Stimulated activated naive CD8-positive, alpha-beta T cell treated with anti-CD3 and anti-CD28 coated beads, Interleukin-15, Interleukin-2, amounts not matched to agents 100 ng/mL and 50 ng/mL, for 24 hours (primary cell): ENCODE data around the gene NEURL2.
"Not testable (repeated sequence)": the region's sequence is repeated elsewhere in the genome, so short reads cannot be mapped to it uniquely, and the experiment has no call there.

Experiments
- H3K27ac Mint-ChIP-seq: one replicate; pipeline ENCODE4 v1.8.0; 2021; ENCODE audit warnings: mild to moderate bottlenecking, mixed read lengths
- H3K27me3 Mint-ChIP-seq: one replicate; pipeline ENCODE4 v1.8.0; 2021; ENCODE audit warnings: mixed read lengths
- H3K36me3 Mint-ChIP-seq: one replicate; pipeline ENCODE4 v1.8.0; 2021; ENCODE audit warnings: low read depth, mixed read lengths
- H3K4me1 Mint-ChIP-seq: one replicate; pipeline ENCODE4 v1.8.0; 2021; ENCODE audit warnings: low read depth, mixed read lengths
- H3K4me3 Mint-ChIP-seq: one replicate; pipeline ENCODE4 v1.8.0; 2021; ENCODE audit warnings: mild to moderate bottlenecking, mixed read lengths
- H3K9me3 Mint-ChIP-seq: one replicate; pipeline ENCODE4 v1.8.0; 2021; ENCODE audit warnings: mixed read lengths

Gene NEURL2

DNA sequence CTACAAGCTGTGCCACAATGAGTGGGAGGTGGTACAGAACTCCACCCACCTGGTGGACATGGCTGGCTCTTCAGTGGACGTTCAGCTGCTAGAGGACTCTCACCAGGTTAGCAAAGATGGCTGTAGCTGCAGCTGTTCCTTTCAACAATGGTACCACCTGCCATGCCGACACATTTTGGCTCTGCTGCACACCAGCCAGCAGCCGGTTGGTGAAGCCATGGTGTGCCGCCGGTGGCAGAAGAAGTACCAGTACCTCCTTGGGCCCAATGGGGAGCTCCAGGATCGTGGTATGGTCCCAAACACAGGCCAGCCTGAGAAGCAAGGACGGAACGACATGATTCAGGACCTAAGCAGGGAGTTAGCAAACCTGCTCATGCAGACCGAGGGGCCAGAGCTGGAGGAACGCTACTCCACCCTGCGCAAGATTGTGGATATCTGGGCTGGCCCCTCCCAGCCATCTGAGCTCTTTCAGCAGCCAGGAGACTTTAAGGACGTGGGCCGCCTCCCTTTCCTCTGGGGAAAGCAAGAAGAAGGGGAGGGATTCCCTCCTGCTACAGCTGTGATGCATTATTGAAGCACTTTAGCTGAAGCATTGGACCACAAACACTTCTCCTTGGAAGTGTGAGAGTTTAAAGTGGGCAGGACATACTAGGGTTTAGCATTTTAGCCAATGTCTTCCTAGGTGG lies 12.8 kb downstream of the NEURL2 start:
- peaks cover 23% of the 10 kb centered on the region for H3K4me1 Mint-ChIP-seq
- no peak overlapping the region for H3K27ac Mint-ChIP-seq
- no peak overlapping the region for H3K4me3 Mint-ChIP-seq
- no peaks in the 10 kb centered on the region for H3K27me3 Mint-ChIP-seq
- peaks cover 23% of the 10 kb centered on the region for H3K36me3 Mint-ChIP-seq
- H3K9me3 Mint-ChIP-seq = no peaks in the 10 kb centered on the region

DNA sequence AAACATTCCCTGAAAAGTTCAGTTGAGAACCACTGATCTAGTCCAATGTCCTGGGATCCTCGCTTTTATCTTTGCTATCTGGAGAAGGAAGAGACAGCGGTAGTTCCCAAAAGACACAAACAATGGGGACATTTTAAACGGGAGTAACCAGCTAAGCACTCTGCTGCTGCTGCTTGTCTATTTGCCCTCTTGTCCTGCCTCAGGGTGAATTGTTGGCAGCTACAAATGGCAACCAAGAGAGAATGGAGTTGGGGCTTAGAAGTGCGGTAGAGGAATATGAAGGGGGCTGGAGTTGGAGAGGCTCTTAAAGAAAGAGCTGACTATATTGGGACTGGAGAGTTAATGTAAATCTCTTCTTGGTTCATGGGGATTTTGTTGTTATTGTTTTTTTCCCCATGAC lies 16.4 kb downstream of the NEURL2 start:
- Mint-ChIP-seq H3K4me3 (no peak overlapping the region), H3K27ac (no peak overlapping the region), H3K9me3 (no peaks in the 10 kb centered on the region), H3K36me3 (peaks cover 15% of the 10 kb centered on the region), H3K4me1 (no peaks in the 10 kb centered on the region), H3K27me3 (no peaks in the 10 kb centered on the region)

DNA sequence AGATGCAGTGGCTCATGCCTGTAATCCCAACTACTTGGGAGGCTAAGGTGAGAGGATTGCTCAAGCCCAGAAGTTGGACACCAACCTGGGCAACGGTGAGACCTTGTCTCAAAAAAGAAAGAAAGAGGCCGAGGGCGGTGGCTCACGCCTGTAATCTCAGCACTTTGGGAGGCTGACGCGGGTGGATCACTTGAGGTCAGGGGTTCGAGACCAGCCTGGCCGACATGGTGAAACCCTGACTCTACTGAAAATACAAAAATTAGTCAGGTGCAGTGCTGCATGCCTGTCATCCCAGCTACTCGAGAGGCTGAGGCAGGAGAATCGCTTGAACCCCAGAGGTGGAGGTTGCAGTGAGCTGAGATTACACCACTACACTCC lies 16.9 kb downstream of the NEURL2 start:
- not testable (repeated sequence) for H3K4me1 Mint-ChIP-seq, H3K4me3 Mint-ChIP-seq, H3K27ac Mint-ChIP-seq, H3K27me3 Mint-ChIP-seq, H3K9me3 Mint-ChIP-seq
- H3K36me3 Mint-ChIP-seq = peaks cover 15% of the 10 kb centered on the region

DNA sequence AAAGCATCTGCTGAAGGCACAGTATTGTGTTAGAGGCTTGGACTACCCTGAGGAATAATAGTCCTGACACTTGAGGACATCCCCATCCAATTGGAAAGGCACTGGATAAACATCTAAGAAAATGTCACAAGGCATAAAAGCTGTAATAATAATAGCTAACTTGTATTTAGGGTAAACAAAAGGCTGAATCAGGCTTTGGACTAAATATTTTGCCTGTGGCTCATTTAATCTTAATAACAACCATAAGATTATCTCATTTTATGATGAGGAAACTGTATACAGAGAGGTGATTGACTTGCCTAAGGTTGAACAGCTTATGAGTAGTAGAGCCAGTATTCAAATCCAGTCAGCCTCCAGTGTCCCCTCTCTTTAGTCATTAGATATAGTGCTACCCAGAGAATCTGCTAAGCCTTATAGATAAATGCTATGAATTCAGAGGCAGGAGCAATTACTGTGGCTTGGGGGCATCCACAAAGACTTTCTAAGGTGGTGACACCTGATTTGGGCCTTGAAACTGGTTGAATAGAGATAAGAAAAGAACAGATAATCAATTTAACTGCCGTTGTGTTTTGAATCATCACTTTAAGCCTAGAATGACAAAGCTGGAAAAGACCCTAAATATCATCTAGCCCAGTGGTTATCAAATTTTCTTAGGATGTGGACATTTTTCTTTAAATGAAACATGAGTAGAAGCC lies 17.5 kb downstream of the NEURL2 start:
- Mint-ChIP-seq H3K4me3 (no peak overlapping the region), H3K27me3 (no peaks in the 10 kb centered on the region), H3K36me3 (peaks cover 15% of the 10 kb centered on the region), H3K4me1 (no peaks in the 10 kb centered on the region), H3K27ac (no peak overlapping the region), H3K9me3 (no peaks in the 10 kb centered on the region)

DNA sequence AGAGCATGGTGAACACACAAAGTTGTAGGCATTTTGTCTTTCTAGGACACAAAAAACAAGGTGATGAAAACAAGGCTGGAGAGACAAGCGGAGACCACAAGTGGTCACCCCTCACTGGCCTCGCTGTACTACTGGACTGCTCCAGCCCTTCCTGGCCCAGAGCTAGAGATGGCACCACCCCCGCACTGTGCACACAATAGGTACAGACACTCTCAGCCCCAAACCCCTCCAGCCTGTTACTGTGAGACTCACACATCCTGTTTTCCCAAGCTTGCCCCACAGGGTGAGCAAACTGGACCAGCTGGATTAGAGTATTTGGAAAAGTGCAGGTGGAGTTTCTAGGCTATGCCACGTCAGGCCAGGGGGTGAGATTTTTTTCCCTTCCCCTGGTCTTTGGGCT lies 18.4 kb downstream of the NEURL2 start:
- peaks cover 15% of the 10 kb centered on the region for H3K36me3 Mint-ChIP-seq
- no peak overlapping the region for H3K27ac Mint-ChIP-seq
- H3K9me3 Mint-ChIP-seq = no peaks in the 10 kb centered on the region
- H3K4me3 Mint-ChIP-seq = no peak overlapping the region
- H3K27me3 Mint-ChIP-seq = no peaks in the 10 kb centered on the region
- H3K4me1 Mint-ChIP-seq = no peaks in the 10 kb centered on the region

DNA sequence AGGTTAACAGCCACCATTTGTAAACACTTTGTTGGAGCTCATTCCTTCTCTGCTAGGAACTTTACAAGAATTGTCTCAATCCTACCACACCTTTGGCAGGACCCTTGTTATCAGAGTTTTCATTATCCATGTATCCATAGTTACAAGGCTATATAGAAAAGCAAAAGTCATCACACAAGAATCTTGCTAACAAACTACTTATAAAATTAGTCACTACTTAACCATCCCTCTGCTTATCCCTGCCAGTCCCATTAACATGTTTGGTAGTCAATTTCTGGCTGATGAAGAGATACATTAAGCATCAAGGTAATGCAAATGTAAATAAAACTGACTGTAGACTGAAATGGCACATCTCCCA lies 23.2 kb downstream of the NEURL2 start:
- no peak overlapping the region for H3K4me3 Mint-ChIP-seq
- H3K27ac Mint-ChIP-seq = no peak overlapping the region
- H3K4me1 Mint-ChIP-seq = no peaks in the 10 kb centered on the region
- peaks cover 4% of the 10 kb centered on the region for H3K36me3 Mint-ChIP-seq
- H3K9me3 Mint-ChIP-seq = no peaks in the 10 kb centered on the region
- no peaks in the 10 kb centered on the region for H3K27me3 Mint-ChIP-seq

DNA sequence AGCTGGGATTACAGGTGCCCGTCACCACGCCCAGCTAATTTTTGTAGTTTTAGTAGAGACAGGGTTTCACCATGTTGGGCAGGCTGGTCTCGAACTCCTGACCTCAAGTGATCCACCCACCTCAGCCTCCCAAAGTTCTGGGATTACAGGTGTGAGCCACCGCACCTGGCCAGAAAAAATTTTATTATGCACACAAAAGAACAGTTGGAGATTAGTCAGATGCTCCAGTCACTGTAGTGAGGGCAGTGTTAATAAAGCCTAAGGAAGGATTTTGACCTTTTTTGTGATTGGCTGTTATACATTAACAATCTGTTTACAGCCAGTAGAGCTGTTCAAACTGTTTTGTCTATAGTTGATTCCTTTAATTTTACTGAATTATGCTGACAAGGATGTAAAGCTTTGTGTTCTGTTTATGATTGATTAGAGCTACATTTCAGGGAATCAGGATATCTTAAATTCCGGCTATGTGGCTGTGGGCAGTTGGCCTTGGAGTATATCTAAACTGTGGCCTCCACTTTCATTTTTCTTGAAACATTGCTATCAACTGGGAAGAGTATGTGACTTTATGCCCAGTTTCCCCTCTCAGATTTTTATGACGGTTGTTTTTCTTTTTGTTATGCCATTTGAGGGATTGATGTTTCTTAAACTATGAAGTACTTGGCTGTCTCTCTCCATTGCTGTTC lies 23.7 kb downstream of the NEURL2 start:
- Mint-ChIP-seq H3K9me3 (no peaks in the 10 kb centered on the region), H3K4me1 (no peaks in the 10 kb centered on the region), H3K36me3 (peaks cover 2% of the 10 kb centered on the region), H3K27me3 (no peaks in the 10 kb centered on the region), H3K4me3 (no peak overlapping the region), H3K27ac (no peak overlapping the region)

DNA sequence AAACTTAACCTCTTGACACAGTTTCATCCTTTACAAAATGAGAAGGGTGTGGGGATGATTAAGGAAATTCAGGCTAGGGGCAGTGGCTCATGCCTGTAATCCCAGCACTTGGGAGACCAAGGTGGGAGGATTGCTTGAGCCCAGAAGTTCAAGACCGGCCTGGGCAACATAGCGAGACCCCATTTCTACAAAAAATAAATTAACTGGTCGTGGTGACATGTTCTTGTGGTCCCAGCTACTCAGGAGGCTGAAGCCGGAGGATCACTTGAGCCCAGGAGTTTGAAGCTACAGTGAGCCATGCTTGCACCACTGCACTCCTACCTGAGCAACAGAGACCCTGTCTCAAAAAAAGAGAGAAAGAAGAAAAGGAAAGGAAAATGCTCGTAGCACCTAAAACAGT lies 24.6 kb downstream of the NEURL2 start:
- Mint-ChIP-seq H3K9me3 (no peaks in the 10 kb centered on the region), H3K27ac (no peak overlapping the region), H3K27me3 (no peaks in the 10 kb centered on the region), H3K36me3 (no peaks in the 10 kb centered on the region), H3K4me1 (no peaks in the 10 kb centered on the region), H3K4me3 (no peak overlapping the region)

DNA sequence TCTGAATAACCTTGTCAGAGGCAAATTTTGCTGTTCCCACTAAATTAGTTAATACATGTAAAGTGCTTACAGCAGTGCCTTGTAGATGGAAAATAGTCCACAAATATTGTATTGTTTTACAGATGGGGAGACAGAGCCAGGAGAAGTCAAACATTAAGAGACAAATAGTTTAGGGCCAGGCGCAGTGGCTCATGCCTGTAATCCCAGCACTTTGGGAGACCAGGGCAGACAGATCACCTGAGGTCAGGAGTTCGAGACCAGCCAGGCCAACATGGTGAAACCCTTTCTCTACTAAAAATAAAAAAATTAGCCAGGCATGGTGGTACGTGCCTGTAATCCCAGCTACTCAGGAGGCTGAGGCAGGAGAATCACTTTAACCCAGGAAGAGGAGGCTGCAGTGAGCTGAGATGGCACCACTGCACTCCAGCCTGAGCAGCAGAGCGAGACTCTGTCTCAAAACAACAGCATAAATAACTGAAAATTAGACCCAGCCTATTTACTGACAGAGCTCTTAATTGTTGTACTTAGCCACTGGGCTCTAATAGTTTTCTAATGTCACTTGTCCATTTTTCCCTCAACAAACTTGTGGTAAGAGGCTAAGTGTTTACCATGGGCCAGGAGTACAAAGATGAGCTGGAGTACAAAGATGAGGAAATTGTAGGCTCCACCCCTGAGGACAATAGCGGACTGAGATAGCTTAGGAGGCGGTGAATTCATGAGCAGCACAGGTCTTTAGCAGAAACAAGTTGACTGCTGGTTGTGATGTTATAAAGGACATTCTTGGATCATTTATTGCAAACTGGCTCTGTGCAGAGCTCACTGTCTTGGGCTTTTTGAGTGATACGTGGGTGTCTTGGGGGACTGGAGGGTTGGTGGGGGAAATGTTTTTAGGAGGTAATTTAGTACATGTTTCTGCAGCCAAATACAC lies 27.2 kb downstream of the NEURL2 start:
- Mint-ChIP-seq H3K4me1 (peaks cover 3% of the 10 kb centered on the region), H3K27ac (no peak overlapping the region), H3K4me3 (no peak overlapping the region), H3K9me3 (no peaks in the 10 kb centered on the region), H3K36me3 (peaks cover 7% of the 10 kb centered on the region), H3K27me3 (no peaks in the 10 kb centered on the region)

DNA sequence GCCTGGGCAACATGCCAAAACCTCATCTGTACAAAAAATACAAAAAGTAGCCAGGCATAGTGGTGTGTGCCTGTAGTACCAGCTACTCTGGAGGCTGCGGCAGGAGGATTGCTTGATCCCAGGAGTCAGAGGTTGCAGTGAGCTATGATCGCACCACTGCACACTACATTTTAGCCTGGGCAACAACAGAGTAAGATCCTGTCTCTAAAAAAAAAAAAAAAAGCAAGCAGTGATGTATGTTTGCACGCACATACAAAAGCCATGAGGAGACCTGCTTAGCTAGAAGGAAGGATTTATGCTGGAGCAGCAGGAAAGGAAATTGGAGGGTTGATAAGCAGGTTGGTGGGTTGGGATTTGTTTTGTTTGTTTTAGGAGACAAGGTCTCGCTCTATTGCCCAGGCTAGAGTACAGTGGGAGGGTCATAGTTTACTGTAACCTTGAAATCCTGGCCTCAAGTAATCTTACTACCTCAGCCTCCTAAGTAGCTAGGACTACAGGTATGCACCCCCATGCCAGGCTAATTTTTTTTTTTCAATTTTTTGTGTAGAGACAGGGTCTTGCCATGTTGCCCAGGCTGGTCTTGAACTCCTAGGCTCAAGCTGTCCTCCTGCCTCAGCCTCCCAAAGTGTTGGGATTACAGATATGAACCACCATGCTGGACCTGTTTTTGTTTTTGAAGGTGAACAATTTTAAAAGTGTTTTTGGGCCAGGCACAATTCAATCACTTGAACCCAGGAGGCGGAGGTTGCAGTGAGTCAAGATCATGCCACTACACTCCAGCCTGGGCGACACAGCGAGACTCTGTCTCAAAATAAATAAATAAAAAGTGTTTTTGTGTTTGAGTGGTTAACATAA lies 29.6 kb downstream of the NEURL2 start:
- Mint-ChIP-seq H3K4me3 (no peak overlapping the region), H3K9me3 (no peaks in the 10 kb centered on the region), H3K27ac (no peak overlapping the region), H3K27me3 (no peaks in the 10 kb centered on the region), H3K36me3 (peaks cover 7% of the 10 kb centered on the region), H3K4me1 (peaks cover 20% of the 10 kb centered on the region)

DNA sequence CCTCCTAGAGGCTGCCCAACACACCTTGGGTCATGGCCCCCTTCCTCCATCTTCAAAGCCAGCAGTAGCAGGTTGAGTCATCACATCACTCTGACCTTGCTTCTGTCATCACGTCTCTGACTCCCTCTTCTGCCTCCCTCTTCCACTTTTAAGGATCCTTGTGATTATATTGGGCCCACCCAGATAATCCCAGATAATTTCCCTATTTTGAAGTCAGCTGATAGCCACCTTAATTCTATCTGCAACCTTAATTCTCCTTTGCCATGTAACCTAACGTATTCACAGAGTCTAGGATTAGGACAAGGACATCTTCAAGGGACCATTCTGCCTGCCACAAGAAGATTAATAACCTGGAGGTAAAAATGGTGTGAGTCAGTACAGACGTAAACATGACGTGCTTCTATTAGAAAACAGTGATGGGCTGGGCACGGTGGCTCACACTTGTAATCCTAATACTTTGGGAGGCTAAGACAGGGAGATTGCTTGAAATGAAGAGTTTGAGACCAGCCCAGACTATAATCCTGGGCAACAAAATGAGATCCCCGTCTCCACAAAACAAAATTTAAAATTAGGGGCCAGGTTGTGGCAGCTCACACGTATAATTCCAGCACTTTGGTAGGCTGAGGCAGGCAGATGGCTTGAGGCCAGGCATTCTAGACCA lies 30.3 kb downstream of the NEURL2 start:
- Mint-ChIP-seq H3K27ac (no peak overlapping the region), H3K27me3 (no peaks in the 10 kb centered on the region), H3K9me3 (no peaks in the 10 kb centered on the region), H3K36me3 (peaks cover 7% of the 10 kb centered on the region), H3K4me3 (no peak overlapping the region), H3K4me1 (peaks cover 28% of the 10 kb centered on the region)

DNA sequence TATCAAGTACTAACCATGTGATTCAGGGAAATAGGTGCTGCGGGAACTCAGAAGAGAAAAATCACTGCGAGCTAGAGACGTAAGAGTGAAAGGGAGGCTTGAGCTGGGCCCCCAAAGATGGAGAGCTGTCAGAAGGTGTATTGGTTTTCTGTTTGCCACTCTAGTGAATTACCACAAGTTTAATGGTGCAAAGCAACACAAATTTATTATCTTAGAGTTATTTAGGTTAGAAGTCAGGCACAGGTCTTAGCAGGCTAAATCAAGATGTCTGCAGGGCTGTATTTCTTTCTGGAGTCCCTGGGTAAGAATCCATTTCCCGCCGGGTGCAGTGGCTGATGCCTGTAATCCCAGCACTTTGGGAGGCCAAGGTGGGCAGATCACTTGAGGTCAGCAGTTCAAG lies 31.1 kb downstream of the NEURL2 start:
- Mint-ChIP-seq H3K4me3 (no peak overlapping the region), H3K27ac (no peak overlapping the region), H3K4me1 (peaks cover 33% of the 10 kb centered on the region), H3K27me3 (no peaks in the 10 kb centered on the region), H3K36me3 (peaks cover 7% of the 10 kb centered on the region), H3K9me3 (no peaks in the 10 kb centered on the region)

DNA sequence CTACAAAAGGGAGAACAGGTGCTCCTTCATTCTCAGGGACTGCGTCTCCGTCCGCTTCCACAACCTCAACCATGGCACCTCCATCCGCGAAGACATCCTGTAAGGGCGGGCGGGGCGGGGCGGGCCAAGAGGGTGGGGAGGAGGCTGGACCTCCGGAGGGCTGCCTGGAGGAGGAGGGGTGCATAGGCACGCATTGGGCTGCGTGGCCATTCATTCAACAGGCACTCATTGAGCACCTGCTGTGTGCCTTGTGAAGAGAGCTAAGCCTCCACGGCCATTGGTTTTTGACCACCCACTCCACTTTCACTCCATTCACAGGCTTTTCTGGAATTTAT lies 33.2 kb downstream of the NEURL2 start:
- Mint-ChIP-seq H3K4me3 (peak overlapping the region; percentile 91), H3K27ac (peak overlapping the region; percentile 95), H3K36me3 (peaks cover 7% of the 10 kb centered on the region), H3K9me3 (no peaks in the 10 kb centered on the region), H3K27me3 (no peaks in the 10 kb centered on the region), H3K4me1 (peaks cover 39% of the 10 kb centered on the region)
